Middle frontal gyrus (tissue), 1 donor: Measurements from ENCODE around the gene ANO10.

ENCODE experiments used
- DNase-seq: peaks from one replicate; pipeline ENCODE4 v3.0.0-alpha.2; 2015; ENCODE audit warnings: low spot score; ENCODE audit errors: extremely low spot score

ANO10 gene

GRCh38 chr3:43418601-43419272, 203.1 kb downstream of the ANO10 start:
- no peak for DNase-seq

- no peak for DNase-seq
These were observed 204.7 kb downstream of the ANO10 start for GRCh38 chr3:43417133-43417532.

GRCh38 chr3:43415088-43415487, 206.7 kb downstream of the ANO10 start:
- no peak for DNase-seq

GRCh38 chr3:43413676-43414368, 208.0 kb downstream of the ANO10 start:
- no peak for DNase-seq

GRCh38 chr3:43411429-43411828, 210.4 kb downstream of the ANO10 start:
- DNase-seq: no peak

GRCh38 chr3:43410592-43410991, 211.2 kb downstream of the ANO10 start:
- no peak for DNase-seq

- DNase-seq: no peak
These were observed 212.3 kb downstream of the ANO10 start for GRCh38 chr3:43409506-43409905.

GRCh38 chr3:43406643-43407023, 215.2 kb downstream of the ANO10 start:
- no peak for DNase-seq

GRCh38 chr3:43405888-43406642, 215.7 kb downstream of the ANO10 start:
- DNase-seq: peak; percentile 53

GRCh38 chr3:43400781-43401730, 220.8 kb downstream of the ANO10 start:
- no peak for DNase-seq

- no peak for DNase-seq
These were observed 221.6 kb downstream of the ANO10 start for GRCh38 chr3:43400167-43400566.

GRCh38 chr3:43399034-43399433, 222.8 kb downstream of the ANO10 start:
- no peak for DNase-seq

- no peak for DNase-seq
These were observed 227.7 kb downstream of the ANO10 start for GRCh38 chr3:43394041-43394554.

GRCh38 chr3:43391621-43392020, 230.2 kb downstream of the ANO10 start:
- DNase-seq: no peak

- DNase-seq: no peak
These were observed 231.6 kb downstream of the ANO10 start for GRCh38 chr3:43390255-43390588.

GRCh38 chr3:43389388-43390254, 232.2 kb downstream of the ANO10 start:
- DNase-seq: no peak

- no peak for DNase-seq
These were observed 232.9 kb downstream of the ANO10 start for GRCh38 chr3:43388915-43389314.

GRCh38 chr3:43388175-43388574, 233.6 kb downstream of the ANO10 start:
- DNase-seq: no peak

GRCh38 chr3:43379343-43379742, 242.5 kb downstream of the ANO10 start:
- DNase-seq: no peak
